HepG2 (cell line): ENCODE results near the gene TRABD. TPM values are rescaled to one million over a fixed set of nuclear protein-coding genes. Genes with fewer than 3 reads are reported as not detected.

Experiments used
- DPF2 ChIP-seq: sonication (generic); formaldehyde crosslinking; IDR thresholded peaks from 2 replicates; pipeline ENCODE4 v1.4.0; 2020; ENCODE audit warnings: mild to moderate bottlenecking, low read depth, missing genetic modification reagents, borderline replicate concordance
- FOXP1 ChIP-seq, 2 experiments: fragments of 450-650 bp in 1 of 2; IDR thresholded peaks; 2 replicates each; pipeline ENCODE4 v1.6.1; 2017 to 2018; ENCODE audit warnings: antibody characterized with exemption in 1 of 2
- GABPB1 ChIP-seq: IDR thresholded peaks from 2 replicates; pipeline ENCODE4 v1.6.1; 2016; ENCODE audit warnings: mild to moderate bottlenecking, missing genetic modification reagents, moderate library complexity, missing compliant biosample characterization
- NFRKB ChIP-seq: fragments of 450-650 bp; IDR thresholded peaks from 2 replicates; pipeline ENCODE4 v1.6.1; 2017
- NR2C2 ChIP-seq: sonication (generic); formaldehyde crosslinking; IDR thresholded peaks from 2 replicates; pipeline ENCODE4 v1.4.0; 2020; ENCODE audit warnings: missing genetic modification reagents, mild to moderate bottlenecking, moderate library complexity, borderline replicate concordance
- PAF1 ChIP-seq: IDR thresholded peaks from 2 replicates; pipeline ENCODE4 v1.6.1; 2016; ENCODE audit warnings: missing genetic modification reagents, missing compliant biosample characterization
- SAFB2 ChIP-seq: sonication (generic); formaldehyde crosslinking; IDR thresholded peaks from 2 replicates; pipeline ENCODE4 v1.5.1; 2020; ENCODE audit warnings: missing genetic modification reagents, low read depth, mild to moderate bottlenecking, borderline replicate concordance
- TGIF2 ChIP-seq: IDR thresholded peaks from 2 replicates; pipeline ENCODE4 v1.6.1; 2016; ENCODE audit warnings: control low read depth, missing compliant biosample characterization
- WIZ ChIP-seq: sonication (generic); formaldehyde crosslinking; IDR thresholded peaks from 2 replicates; pipeline ENCODE4 v1.5.1; 2020; ENCODE audit warnings: mild to moderate bottlenecking, missing genetic modification reagents
- ZBTB38 ChIP-seq: sonication (generic); formaldehyde crosslinking; IDR thresholded peaks from 2 replicates; pipeline ENCODE4 v1.5.1; 2020; ENCODE audit warnings: mild to moderate bottlenecking, missing genetic modification reagents
- ZBTB7A ChIP-seq: sonication (generic); formaldehyde crosslinking; IDR thresholded peaks from 2 replicates; pipeline ENCODE4 v1.8.0; 2022; ENCODE audit warnings: mild to moderate bottlenecking, missing genetic modification reagents
- ZFY ChIP-seq: sonication (generic); formaldehyde crosslinking; IDR thresholded peaks from 2 replicates; pipeline ENCODE4 v1.4.0; 2020; ENCODE audit warnings: missing genetic modification reagents
- ZNF572 ChIP-seq: sonication (generic); formaldehyde crosslinking; IDR thresholded peaks from 2 replicates; pipeline ENCODE4 v1.5.1; 2020; ENCODE audit warnings: mild to moderate bottlenecking, missing genetic modification reagents
- ZNF850 ChIP-seq: sonication (generic); formaldehyde crosslinking; conservative IDR thresholded peaks from 2 replicates; pipeline ENCODE4 v1.9.0; 2021; ENCODE audit warnings: mild to moderate bottlenecking, missing genetic modification reagents
- polyA plus RNA-seq, 8 experiments: library from polyadenylated mRNA; depleted of rRNA in 3 of 8; stranded (reverse) in 7 of 8; unstranded in 1 of 8; fragments of >200 nt; fragmentation: Illumina TruSeq in 4 of 8; extraction: Trizol in 4 of 8; gene quantifications; 2 replicates each; pipeline versions ENCODE4 v1.2.1 to v1.2.3, GENCODE V29; 2011 to 2016; ENCODE audit warnings: low read depth in 4 of 8, missing spikeins in 1 of 8, mixed read lengths in 1 of 8; ENCODE audit not compliant: insufficient read depth in 1 of 8
- total RNA-seq, 5 experiments: library from RNA; depleted of rRNA; stranded (reverse); fragments of >200 nt; fragmentation: Illumina TruSeq; extraction: Trizol; gene quantifications; 2 replicates each; pipeline ENCODE4 v1.2.3, GENCODE V29; 2016; ENCODE audit warnings: low read depth in 1 of 5
- TF ChIP-seq, protein P1 (sequence below), 2 experiments: sonication (generic) in 1 of 2; formaldehyde crosslinking in 1 of 2; IDR thresholded peaks; 2 replicates each; pipeline versions ENCODE4 v1.5.1 to v1.6.1; 2011 to 2020; ENCODE audit warnings: borderline replicate concordance in 1 of 2, low read depth in 1 of 2, low read length in 1 of 2, mild to moderate bottlenecking in 1 of 2, missing genetic modification reagents in 1 of 2, moderate library complexity in 1 of 2
- TF ChIP-seq, protein P2 (sequence below): sonication (generic); IDR thresholded peaks from 2 replicates; pipeline ENCODE4 v1.6.1; 2016; ENCODE audit warnings: low read depth, borderline replicate concordance
- TF ChIP-seq, protein P3 (sequence below): IDR thresholded peaks from 2 replicates; pipeline ENCODE4 v1.6.1; 2012; ENCODE audit warnings: inconsistent platforms
- TF ChIP-seq, protein P4 (sequence below): sonication (generic); formaldehyde crosslinking; IDR thresholded peaks from 2 replicates; pipeline ENCODE4 v1.5.1; 2020; ENCODE audit warnings: mild to moderate bottlenecking, missing genetic modification reagents, moderate library complexity
- TF ChIP-seq, protein P5 (sequence below): sonication (generic); formaldehyde crosslinking; IDR thresholded peaks from 2 replicates; pipeline ENCODE4 v1.4.0; 2020; ENCODE audit warnings: mild to moderate bottlenecking, missing genetic modification reagents

The TRABD gene
- total and polyA plus RNA-seq, 2 of the 13 experiments (the other 11 are each of a cell fraction or from before 2014, with no cell fraction given), result 21.5 to 28.9 TPM

DNA sequence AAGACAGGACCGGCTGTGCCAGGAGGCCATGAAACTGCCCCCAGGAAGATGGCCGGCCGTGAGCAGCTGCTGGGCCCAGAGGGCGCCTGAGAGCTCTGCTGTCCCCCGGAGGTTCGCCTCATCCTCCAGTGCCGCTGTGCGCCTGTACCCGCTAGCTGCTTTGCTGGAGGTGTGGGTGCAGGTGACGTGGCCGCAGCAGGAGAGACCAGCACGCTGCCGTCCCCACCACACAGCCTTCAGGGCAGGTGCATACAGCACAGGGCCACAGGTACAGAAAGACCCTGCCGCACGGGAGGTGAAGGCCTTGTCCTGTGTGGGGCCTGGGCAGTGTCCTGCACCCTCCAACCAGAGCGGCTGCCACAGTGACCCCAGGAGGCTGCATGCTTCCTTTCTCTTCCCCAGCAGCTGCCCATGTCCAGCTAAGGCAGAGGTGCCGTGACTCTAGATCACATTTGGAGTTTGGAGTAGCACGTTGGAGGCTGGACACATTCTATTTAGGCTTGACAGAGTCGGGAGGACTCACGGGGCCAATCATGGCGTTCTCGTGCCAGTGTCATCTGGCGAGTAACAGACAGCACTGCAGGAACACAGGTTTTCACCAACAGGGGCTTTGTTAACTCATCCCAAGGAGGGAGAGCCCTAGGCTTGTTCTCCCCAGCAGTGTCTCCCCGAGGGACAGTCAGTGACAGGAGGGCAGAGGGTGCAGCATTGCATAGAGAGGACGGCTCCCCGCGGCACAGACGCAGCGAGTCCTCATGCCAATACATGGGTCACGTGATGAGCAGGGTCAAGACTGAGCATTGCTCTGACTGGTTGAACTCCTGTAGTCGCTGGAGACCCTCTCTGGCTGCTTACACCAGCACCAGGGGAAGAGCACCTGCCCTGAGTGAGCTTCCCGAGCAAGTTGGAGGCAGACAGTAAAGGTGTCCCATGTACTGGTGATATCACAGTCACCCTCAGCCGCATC is 33.9 kb upstream of the TRABD start (continued):
- TF ChIP-seq, protein P1, sequence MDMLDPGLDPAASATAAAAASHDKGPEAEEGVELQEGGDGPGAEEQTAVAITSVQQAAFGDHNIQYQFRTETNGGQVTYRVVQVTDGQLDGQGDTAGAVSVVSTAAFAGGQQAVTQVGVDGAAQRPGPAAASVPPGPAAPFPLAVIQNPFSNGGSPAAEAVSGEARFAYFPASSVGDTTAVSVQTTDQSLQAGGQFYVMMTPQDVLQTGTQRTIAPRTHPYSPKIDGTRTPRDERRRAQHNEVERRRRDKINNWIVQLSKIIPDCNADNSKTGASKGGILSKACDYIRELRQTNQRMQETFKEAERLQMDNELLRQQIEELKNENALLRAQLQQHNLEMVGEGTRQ (IDR thresholded peaks at IDR 0.05; ENCODE audit: low read depth, low read length), result peak; percentile 86
- TF ChIP-seq, protein P1 (CRISPR knock-in tag; IDR thresholded peaks at IDR 0.05; ENCODE audit: borderline replicate concordance), result peak; percentile 81; the same call in 1 of the 2 replicates
- TF ChIP-seq, protein P2, sequence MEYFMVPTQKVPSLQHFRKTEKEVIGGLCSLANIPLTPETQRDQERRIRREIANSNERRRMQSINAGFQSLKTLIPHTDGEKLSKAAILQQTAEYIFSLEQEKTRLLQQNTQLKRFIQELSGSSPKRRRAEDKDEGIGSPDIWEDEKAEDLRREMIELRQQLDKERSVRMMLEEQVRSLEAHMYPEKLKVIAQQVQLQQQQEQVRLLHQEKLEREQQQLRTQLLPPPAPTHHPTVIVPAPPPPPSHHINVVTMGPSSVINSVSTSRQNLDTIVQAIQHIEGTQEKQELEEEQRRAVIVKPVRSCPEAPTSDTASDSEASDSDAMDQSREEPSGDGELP, result peak; percentile 29; the same call in 1 of the 2 replicates
- no peak for TF ChIP-seq DPF2 (CRISPR knock-in tag)
- TF ChIP-seq, protein P3, sequence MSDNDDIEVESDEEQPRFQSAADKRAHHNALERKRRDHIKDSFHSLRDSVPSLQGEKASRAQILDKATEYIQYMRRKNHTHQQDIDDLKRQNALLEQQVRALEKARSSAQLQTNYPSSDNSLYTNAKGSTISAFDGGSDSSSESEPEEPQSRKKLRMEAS, result peak; percentile 20; the same call in 1 of the 2 replicates
- TF ChIP-seq, protein P4, sequence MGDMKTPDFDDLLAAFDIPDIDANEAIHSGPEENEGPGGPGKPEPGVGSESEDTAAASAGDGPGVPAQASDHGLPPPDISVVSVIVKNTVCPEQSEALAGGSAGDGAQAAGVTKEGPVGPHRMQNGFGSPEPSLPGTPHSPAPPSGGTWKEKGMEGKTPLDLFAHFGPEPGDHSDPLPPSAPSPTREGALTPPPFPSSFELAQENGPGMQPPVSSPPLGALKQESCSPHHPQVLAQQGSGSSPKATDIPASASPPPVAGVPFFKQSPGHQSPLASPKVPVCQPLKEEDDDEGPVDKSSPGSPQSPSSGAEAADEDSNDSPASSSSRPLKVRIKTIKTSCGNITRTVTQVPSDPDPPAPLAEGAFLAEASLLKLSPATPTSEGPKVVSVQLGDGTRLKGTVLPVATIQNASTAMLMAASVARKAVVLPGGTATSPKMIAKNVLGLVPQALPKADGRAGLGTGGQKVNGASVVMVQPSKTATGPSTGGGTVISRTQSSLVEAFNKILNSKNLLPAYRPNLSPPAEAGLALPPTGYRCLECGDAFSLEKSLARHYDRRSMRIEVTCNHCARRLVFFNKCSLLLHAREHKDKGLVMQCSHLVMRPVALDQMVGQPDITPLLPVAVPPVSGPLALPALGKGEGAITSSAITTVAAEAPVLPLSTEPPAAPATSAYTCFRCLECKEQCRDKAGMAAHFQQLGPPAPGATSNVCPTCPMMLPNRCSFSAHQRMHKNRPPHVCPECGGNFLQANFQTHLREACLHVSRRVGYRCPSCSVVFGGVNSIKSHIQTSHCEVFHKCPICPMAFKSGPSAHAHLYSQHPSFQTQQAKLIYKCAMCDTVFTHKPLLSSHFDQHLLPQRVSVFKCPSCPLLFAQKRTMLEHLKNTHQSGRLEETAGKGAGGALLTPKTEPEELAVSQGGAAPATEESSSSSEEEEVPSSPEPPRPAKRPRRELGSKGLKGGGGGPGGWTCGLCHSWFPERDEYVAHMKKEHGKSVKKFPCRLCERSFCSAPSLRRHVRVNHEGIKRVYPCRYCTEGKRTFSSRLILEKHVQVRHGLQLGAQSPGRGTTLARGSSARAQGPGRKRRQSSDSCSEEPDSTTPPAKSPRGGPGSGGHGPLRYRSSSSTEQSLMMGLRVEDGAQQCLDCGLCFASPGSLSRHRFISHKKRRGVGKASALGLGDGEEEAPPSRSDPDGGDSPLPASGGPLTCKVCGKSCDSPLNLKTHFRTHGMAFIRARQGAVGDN (CRISPR knock-in tag), result peak; percentile 80
- TF ChIP-seq, protein P5, sequence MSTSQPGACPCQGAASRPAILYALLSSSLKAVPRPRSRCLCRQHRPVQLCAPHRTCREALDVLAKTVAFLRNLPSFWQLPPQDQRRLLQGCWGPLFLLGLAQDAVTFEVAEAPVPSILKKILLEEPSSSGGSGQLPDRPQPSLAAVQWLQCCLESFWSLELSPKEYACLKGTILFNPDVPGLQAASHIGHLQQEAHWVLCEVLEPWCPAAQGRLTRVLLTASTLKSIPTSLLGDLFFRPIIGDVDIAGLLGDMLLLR (CRISPR knock-in tag), result peak; percentile 60; the same call in 1 of the 2 replicates
- TF ChIP-seq NR2C2 (CRISPR knock-in tag), result peak; percentile 35; the same call in 1 of the 2 replicates
- TF ChIP-seq ZFY (CRISPR knock-in tag), result peak; percentile 71
- TF ChIP-seq ZNF572 (CRISPR knock-in tag), result 0 out of 2 replicates have a peak, but pooled peaks have one; percentile 38
- TF ChIP-seq SAFB2, result 0 out of 2 replicates have a peak, but pooled peaks have one; percentile 57
- no peak for TF ChIP-seq PAF1 (CRISPR knock-in tag)
- no peak for TF ChIP-seq ZBTB7A (CRISPR knock-in tag)
- TF ChIP-seq FOXP1 (IDR thresholded peaks at IDR 0.05), result no peak
- no peak for TF ChIP-seq FOXP1 (CRISPR knock-in tag; IDR thresholded peaks at IDR 0.05)
- TF ChIP-seq TGIF2 (CRISPR knock-in tag), result 0 out of 2 replicates have a peak, but pooled peaks have one; percentile 48
- TF ChIP-seq WIZ, result no peak
- TF ChIP-seq ZNF850 (CRISPR knock-in tag), result no peak
- peak; percentile 45; the same call in 1 of the 2 replicates for TF ChIP-seq GABPB1
- 0 out of 2 replicates have a peak, but pooled peaks have one; percentile 18 for TF ChIP-seq ZBTB38 (CRISPR knock-in tag)
- TF ChIP-seq NFRKB, result no peak
